Fibroblast of peridontal ligament (primary cell): ENCODE results near the gene JOSD2.
"Not testable (repeated sequence)": the region's sequence is repeated elsewhere in the genome, so short reads cannot be mapped to it uniquely, and the experiment has no call there.

Experiments used
- DNase-seq: peaks from one replicate; pipeline ENCODE4 v3.0.0-alpha.2; 2010; ENCODE audit errors: extremely low read depth

JOSD2 gene

GRCh38 chr19:50547385-50548190 is 36.6 kb upstream of the JOSD2 start:
- no peak for DNase-seq

GRCh38 chr19:50546527-50547221 is 35.7 kb upstream of the JOSD2 start:
- DNase-seq = no peak

- DNase-seq = no peak
Measured at GRCh38 chr19:50542943-50543342, 32.0 kb upstream of the JOSD2 start.

GRCh38 chr19:50537769-50538230 is 26.8 kb upstream of the JOSD2 start:
- peak; percentile 43 for DNase-seq

GRCh38 chr19:50537306-50537685 is 26.3 kb upstream of the JOSD2 start:
- DNase-seq = no peak

GRCh38 chr19:50536662-50537305 is 25.8 kb upstream of the JOSD2 start:
- no peak for DNase-seq

GRCh38 chr19:50535672-50536187 is 24.7 kb upstream of the JOSD2 start:
- no peak for DNase-seq

- DNase-seq = no peak
Measured at GRCh38 chr19:50534478-50534877, 23.5 kb upstream of the JOSD2 start.

GRCh38 chr19:50532952-50533351 is 22.0 kb upstream of the JOSD2 start:
- no peak for DNase-seq

GRCh38 chr19:50531171-50531612 is 20.2 kb upstream of the JOSD2 start:
- no peak for DNase-seq

GRCh38 chr19:50528052-50528451 is 17.1 kb upstream of the JOSD2 start:
- not testable (repeated sequence) for DNase-seq

- no peak for DNase-seq
Measured at GRCh38 chr19:50522881-50523280, 11.9 kb upstream of the JOSD2 start.

GRCh38 chr19:50520822-50521465 is 10.0 kb upstream of the JOSD2 start:
- DNase-seq = no peak

GRCh38 chr19:50519006-50519575 is 8.1 kb upstream of the JOSD2 start:
- no peak for DNase-seq

- DNase-seq = no peak
Measured at GRCh38 chr19:50518091-50519005, 7.4 kb upstream of the JOSD2 start.

GRCh38 chr19:50517704-50518075 is 6.7 kb upstream of the JOSD2 start:
- DNase-seq = no peak

GRCh38 chr19:50516964-50517703 is 6.1 kb upstream of the JOSD2 start:
- DNase-seq = no peak

GRCh38 chr19:50516456-50516855 is 5.5 kb upstream of the JOSD2 start:
- DNase-seq = no peak

- no peak for DNase-seq
Measured at GRCh38 chr19:50515168-50515561, 4.2 kb upstream of the JOSD2 start.
